Measurements from ENCODE around the gene SPSB1.
"Not testable (repeated sequence)": the region's sequence is repeated elsewhere in the genome, so short reads cannot be mapped to it uniquely, and the experiment has no call there.

DNA sequence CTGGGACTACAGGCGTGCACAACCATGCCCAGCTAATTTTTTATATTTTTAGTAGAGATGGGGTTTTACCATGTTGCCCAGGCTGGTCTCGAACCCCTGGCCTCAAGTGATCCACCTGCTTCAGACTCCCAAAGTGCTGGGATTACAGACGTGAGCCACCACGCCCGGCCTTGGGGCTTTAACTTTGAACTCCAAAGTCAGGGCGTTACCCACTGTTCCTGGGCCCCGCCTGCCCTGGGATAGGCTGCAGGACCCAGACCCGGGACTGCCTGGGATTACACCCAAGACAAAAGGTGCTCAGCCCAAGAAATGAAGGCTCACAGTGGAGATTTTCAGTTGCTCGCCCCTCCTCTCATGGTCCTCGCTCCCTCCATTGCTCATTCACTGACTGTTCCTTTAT lies 92.7 kb downstream of the SPSB1 start:
- TF ChIP-seq POLR2A, POLR2AphosphoS5, EP300 (IDR thresholded peaks at IDR 0.05): not testable (repeated sequence)
- TF ChIP-seq, protein P1, sequence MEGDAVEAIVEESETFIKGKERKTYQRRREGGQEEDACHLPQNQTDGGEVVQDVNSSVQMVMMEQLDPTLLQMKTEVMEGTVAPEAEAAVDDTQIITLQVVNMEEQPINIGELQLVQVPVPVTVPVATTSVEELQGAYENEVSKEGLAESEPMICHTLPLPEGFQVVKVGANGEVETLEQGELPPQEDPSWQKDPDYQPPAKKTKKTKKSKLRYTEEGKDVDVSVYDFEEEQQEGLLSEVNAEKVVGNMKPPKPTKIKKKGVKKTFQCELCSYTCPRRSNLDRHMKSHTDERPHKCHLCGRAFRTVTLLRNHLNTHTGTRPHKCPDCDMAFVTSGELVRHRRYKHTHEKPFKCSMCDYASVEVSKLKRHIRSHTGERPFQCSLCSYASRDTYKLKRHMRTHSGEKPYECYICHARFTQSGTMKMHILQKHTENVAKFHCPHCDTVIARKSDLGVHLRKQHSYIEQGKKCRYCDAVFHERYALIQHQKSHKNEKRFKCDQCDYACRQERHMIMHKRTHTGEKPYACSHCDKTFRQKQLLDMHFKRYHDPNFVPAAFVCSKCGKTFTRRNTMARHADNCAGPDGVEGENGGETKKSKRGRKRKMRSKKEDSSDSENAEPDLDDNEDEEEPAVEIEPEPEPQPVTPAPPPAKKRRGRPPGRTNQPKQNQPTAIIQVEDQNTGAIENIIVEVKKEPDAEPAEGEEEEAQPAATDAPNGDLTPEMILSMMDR (IDR thresholded peaks at IDR 0.05): not testable (repeated sequence)
